SK-N-SH (cell line): Measurements from ENCODE around the gene ZNF750.

Source experiments
- EP300 ChIP-seq, 2 experiments: IDR thresholded peaks; 2 replicates each; pipeline versions ENCODE4 v1.4.0 to v1.6.1; 2012; ENCODE audit warnings: borderline replicate concordance in 1 of 2, low read depth in 1 of 2, low read length in 1 of 2
- FOXM1 ChIP-seq: IDR thresholded peaks from 2 replicates; pipeline ENCODE4 v1.4.0; 2012; ENCODE audit warnings: low read depth, mild to moderate bottlenecking
- JUND ChIP-seq: IDR thresholded peaks from 2 replicates; pipeline ENCODE4 v1.4.0; 2012
- MEF2A ChIP-seq: IDR thresholded peaks from 2 replicates; pipeline ENCODE4 v1.4.0; 2012; ENCODE audit warnings: low read depth, borderline replicate concordance
- NRF1 ChIP-seq: IDR thresholded peaks from 2 replicates; pipeline ENCODE4 v1.6.1; 2012; ENCODE audit warnings: low read depth, mild to moderate bottlenecking, low read length
- POLR2AphosphoS5 ChIP-seq: IDR thresholded peaks from 2 replicates; pipeline ENCODE4 v1.6.1; 2012; ENCODE audit warnings: low read depth, low read length
- RAD21 ChIP-seq: IDR thresholded peaks from 2 replicates; pipeline ENCODE4 v1.6.1; 2012; ENCODE audit warnings: mild to moderate bottlenecking, low read length
- TEAD4 ChIP-seq: IDR thresholded peaks from 2 replicates; pipeline ENCODE4 v1.4.0; 2012; ENCODE audit warnings: mild to moderate bottlenecking, borderline replicate concordance; ENCODE audit not compliant: insufficient read depth
- TF ChIP-seq, protein P1 (sequence below): IDR thresholded peaks from 2 replicates; pipeline ENCODE4 v1.4.0; 2012; ENCODE audit warnings: low read depth, borderline replicate concordance
- TF ChIP-seq, protein P2 (sequence below): fragments of 200-600 bp; sonication (generic); IDR thresholded peaks from 2 replicates; pipeline ENCODE4 v1.6.1; 2017; ENCODE audit warnings: antibody characterized with exemption, mild to moderate bottlenecking, moderate library complexity
- TF ChIP-seq, protein P3 (sequence below): IDR thresholded peaks from 2 replicates; pipeline ENCODE4; 2012
- TF ChIP-seq, protein P4 (sequence below): IDR thresholded peaks from 2 replicates; pipeline ENCODE4 v1.4.0; 2012; ENCODE audit warnings: low read depth

DNA sequence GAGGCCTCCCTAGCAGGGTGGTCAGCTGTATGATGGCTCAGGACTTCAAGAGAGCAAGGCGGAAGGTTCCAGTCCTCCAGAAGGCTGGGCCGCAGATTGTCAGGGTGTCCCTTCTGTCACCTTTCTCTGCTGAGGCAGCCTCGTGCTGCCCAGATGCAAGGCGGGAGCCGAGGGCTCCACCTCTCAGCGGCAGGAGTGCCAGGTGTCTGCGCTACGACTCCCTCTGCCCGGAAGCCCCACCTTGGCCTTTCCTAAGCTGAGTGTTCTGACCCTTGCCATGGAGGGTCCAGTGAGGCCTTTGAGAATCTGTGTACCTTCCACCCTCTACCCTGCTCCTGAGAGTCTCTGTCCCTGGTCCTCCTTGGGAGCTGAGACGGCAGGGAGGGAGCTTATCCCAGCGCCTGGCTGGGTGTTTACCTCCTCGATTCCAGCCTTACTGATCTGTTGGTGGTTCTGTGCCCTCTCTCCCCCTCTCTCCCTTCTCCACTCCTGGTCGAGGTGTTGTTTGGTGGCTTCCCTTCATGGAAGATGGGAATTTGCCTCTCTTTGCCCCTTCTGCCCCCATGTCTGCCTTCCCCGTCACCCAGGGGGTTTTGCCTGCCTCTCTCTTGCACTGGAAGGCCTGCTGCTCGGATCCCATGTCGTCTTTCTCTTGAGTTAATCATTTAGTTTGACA is 2.2 kb upstream of the ZNF750 start:
- TF ChIP-seq, protein P1, sequence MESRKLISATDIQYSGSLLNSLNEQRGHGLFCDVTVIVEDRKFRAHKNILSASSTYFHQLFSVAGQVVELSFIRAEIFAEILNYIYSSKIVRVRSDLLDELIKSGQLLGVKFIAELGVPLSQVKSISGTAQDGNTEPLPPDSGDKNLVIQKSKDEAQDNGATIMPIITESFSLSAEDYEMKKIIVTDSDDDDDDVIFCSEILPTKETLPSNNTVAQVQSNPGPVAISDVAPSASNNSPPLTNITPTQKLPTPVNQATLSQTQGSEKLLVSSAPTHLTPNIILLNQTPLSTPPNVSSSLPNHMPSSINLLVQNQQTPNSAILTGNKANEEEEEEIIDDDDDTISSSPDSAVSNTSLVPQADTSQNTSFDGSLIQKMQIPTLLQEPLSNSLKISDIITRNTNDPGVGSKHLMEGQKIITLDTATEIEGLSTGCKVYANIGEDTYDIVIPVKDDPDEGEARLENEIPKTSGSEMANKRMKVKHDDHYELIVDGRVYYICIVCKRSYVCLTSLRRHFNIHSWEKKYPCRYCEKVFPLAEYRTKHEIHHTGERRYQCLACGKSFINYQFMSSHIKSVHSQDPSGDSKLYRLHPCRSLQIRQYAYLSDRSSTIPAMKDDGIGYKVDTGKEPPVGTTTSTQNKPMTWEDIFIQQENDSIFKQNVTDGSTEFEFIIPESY: no peak
- TF ChIP-seq POLR2AphosphoS5 (no peak), NRF1 (no peak), EP300 (IDR thresholded peaks at IDR 0.05; ENCODE audit: borderline replicate concordance in 1 of 2, low read depth in 1 of 2, low read length in 1 of 2) (no peak), JUND (no peak), TEAD4 (no peak), MEF2A (no peak), RAD21 (no peak), FOXM1 (no peak)
- TF ChIP-seq, protein P2, sequence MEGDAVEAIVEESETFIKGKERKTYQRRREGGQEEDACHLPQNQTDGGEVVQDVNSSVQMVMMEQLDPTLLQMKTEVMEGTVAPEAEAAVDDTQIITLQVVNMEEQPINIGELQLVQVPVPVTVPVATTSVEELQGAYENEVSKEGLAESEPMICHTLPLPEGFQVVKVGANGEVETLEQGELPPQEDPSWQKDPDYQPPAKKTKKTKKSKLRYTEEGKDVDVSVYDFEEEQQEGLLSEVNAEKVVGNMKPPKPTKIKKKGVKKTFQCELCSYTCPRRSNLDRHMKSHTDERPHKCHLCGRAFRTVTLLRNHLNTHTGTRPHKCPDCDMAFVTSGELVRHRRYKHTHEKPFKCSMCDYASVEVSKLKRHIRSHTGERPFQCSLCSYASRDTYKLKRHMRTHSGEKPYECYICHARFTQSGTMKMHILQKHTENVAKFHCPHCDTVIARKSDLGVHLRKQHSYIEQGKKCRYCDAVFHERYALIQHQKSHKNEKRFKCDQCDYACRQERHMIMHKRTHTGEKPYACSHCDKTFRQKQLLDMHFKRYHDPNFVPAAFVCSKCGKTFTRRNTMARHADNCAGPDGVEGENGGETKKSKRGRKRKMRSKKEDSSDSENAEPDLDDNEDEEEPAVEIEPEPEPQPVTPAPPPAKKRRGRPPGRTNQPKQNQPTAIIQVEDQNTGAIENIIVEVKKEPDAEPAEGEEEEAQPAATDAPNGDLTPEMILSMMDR: no peak
- TF ChIP-seq, protein P3, sequence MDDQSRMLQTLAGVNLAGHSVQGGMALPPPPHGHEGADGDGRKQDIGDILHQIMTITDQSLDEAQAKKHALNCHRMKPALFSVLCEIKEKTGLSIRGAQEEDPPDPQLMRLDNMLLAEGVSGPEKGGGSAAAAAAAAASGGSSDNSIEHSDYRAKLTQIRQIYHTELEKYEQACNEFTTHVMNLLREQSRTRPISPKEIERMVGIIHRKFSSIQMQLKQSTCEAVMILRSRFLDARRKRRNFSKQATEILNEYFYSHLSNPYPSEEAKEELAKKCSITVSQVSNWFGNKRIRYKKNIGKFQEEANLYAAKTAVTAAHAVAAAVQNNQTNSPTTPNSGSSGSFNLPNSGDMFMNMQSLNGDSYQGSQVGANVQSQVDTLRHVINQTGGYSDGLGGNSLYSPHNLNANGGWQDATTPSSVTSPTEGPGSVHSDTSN: no peak
- TF ChIP-seq, protein P4, sequence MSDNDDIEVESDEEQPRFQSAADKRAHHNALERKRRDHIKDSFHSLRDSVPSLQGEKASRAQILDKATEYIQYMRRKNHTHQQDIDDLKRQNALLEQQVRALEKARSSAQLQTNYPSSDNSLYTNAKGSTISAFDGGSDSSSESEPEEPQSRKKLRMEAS: no peak
